KMS-11 (cell line): ENCODE data around the gene TRAF6.
"Not testable (repeated sequence)": the region's sequence is repeated elsewhere in the genome, so short reads cannot be mapped to it uniquely, and the experiment has no call there.

Experiments used
- H2AFZ ChIP-seq: fragments of 200-600 bp; sonication (generic); 2 replicates; pipeline ENCODE4 v1.6.1; 2016; ENCODE audit warnings: antibody characterized with exemption, mixed run types, low read depth
- H3K27ac ChIP-seq: fragments of 200-600 bp; sonication (generic); 2 replicates; pipeline ENCODE4 v1.6.1; 2016; ENCODE audit warnings: mild to moderate bottlenecking, mixed run types
- H3K27me3 ChIP-seq: fragments of 200-600 bp; sonication (generic); 2 replicates; pipeline ENCODE4 v1.6.1; 2017; ENCODE audit warnings: mild to moderate bottlenecking, low read depth, mixed run types, moderate library complexity; ENCODE audit not compliant: insufficient read depth
- H3K36me3 ChIP-seq: fragments of 200-600 bp; sonication (generic); 2 replicates; pipeline ENCODE4 v1.6.1; 2017; ENCODE audit warnings: mild to moderate bottlenecking, mixed run types; ENCODE audit not compliant: insufficient read depth
- H3K4me1 ChIP-seq: fragments of 200-600 bp; sonication (generic); 2 replicates; pipeline ENCODE4 v1.6.1; 2016; ENCODE audit warnings: mild to moderate bottlenecking, low read depth, mixed run types; ENCODE audit not compliant: poor library complexity, severe bottlenecking
- H3K4me2 ChIP-seq: fragments of 200-600 bp; sonication (generic); 2 replicates; pipeline ENCODE4 v1.7.0; 2016; ENCODE audit warnings: mild to moderate bottlenecking, mixed run types
- H3K4me3 ChIP-seq: fragments of 200-600 bp; sonication (generic); IDR thresholded peaks from 2 replicates; pipeline ENCODE4 v1.6.1; 2017; ENCODE audit warnings: low read depth, low read length, mixed read lengths; ENCODE audit not compliant: insufficient read depth
- H3K79me2 ChIP-seq: fragments of 200-600 bp; sonication (generic); 2 replicates; pipeline ENCODE4 v1.6.1; 2016; ENCODE audit warnings: low read depth, mixed run types; ENCODE audit not compliant: insufficient read depth
- H3K9ac ChIP-seq: fragments of 200-600 bp; sonication (generic); 2 replicates; pipeline ENCODE4 v1.6.1; 2016; ENCODE audit warnings: mild to moderate bottlenecking, mixed run types
- H4K20me1 ChIP-seq: fragments of 200-600 bp; sonication (generic); 2 replicates; pipeline ENCODE4 v1.6.1; 2016; ENCODE audit warnings: mild to moderate bottlenecking, mixed run types; ENCODE audit not compliant: insufficient read depth
- TF ChIP-seq, protein P1 (sequence below): fragments of 200-600 bp; sonication (generic); conservative IDR thresholded peaks from 2 replicates; pipeline ENCODE4 v1.6.1; 2017; ENCODE audit warnings: low read depth, mild to moderate bottlenecking, antibody characterized with exemption, low read length, moderate library complexity, mixed read lengths

The TRAF6 gene, protein sequence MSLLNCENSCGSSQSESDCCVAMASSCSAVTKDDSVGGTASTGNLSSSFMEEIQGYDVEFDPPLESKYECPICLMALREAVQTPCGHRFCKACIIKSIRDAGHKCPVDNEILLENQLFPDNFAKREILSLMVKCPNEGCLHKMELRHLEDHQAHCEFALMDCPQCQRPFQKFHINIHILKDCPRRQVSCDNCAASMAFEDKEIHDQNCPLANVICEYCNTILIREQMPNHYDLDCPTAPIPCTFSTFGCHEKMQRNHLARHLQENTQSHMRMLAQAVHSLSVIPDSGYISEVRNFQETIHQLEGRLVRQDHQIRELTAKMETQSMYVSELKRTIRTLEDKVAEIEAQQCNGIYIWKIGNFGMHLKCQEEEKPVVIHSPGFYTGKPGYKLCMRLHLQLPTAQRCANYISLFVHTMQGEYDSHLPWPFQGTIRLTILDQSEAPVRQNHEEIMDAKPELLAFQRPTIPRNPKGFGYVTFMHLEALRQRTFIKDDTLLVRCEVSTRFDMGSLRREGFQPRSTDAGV

DNA sequence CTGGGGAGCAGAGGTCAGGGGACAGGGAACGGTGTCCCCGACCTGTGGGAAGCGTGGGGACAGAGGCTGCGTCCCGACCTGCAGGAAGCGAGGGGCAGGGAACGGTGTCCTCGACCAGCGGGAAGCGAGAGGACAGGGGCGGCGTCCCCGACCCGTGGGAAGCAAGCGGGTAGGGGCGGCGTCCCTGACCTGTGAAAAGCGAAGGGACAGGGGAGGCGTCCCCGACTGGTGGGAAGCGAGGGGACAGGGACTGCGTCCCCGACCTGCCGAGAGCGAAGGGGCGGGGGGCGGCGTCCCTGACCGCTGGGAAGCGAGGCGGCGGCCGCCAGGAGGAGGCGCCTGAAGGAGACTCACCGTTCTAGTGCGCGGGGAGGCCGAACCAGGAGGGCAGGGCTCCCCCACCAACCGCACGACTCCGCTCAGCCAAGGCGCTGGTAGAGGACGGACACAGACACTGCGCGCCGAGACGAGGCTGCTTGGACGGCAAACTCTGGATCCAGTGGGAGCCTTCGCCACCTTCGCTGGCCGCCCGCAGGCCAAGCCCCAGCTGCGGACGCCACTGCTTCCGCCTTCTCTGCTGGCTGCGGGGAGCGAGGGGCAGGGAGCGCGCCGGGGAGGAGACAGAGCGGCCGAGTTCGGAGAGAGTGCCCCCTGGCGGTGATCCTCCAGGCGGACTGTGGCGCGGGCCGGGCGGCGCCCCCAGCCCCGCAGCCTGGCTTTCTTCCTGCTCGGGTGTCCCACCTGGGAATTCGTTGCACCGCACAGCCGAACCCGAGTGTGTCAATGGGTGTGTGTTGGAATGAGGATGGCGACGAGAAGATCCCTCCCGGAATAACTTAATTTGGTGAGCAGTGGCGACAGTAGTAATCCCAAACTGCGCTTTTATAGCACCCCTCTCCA is at the start of gene TRAF6:
TSS of gene TRAF6 (minus strand) at position 579 of the 900 bp plus-strand sequence. CDS start 8,757 bp downstream, outside the sequence.
- Histone ChIP-seq H4K20me1 (no peaks in the 10 kb centered on the region), H3K4me3 (no peak within 1 kb of the TSS), H3K79me2 (peaks cover 13% of the 10 kb centered on the region; the same call in 1 of the 2 replicates), H3K36me3 (no peaks in the 10 kb centered on the region), H3K9ac (peak within 1 kb of the TSS; percentile 75), H3K4me2 (peak within 1 kb of the TSS; percentile 90), H3K27me3 (no peaks in the 10 kb centered on the region), H3K4me1 (peaks cover 8% of the 10 kb centered on the region), H3K27ac (peak within 1 kb of the TSS; percentile 46; the same call in 1 of the 2 replicates), H2AFZ (peak within 1 kb of the TSS; percentile 97)
- TF ChIP-seq, protein P1, sequence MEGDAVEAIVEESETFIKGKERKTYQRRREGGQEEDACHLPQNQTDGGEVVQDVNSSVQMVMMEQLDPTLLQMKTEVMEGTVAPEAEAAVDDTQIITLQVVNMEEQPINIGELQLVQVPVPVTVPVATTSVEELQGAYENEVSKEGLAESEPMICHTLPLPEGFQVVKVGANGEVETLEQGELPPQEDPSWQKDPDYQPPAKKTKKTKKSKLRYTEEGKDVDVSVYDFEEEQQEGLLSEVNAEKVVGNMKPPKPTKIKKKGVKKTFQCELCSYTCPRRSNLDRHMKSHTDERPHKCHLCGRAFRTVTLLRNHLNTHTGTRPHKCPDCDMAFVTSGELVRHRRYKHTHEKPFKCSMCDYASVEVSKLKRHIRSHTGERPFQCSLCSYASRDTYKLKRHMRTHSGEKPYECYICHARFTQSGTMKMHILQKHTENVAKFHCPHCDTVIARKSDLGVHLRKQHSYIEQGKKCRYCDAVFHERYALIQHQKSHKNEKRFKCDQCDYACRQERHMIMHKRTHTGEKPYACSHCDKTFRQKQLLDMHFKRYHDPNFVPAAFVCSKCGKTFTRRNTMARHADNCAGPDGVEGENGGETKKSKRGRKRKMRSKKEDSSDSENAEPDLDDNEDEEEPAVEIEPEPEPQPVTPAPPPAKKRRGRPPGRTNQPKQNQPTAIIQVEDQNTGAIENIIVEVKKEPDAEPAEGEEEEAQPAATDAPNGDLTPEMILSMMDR, result peak; percentile 76

DNA sequence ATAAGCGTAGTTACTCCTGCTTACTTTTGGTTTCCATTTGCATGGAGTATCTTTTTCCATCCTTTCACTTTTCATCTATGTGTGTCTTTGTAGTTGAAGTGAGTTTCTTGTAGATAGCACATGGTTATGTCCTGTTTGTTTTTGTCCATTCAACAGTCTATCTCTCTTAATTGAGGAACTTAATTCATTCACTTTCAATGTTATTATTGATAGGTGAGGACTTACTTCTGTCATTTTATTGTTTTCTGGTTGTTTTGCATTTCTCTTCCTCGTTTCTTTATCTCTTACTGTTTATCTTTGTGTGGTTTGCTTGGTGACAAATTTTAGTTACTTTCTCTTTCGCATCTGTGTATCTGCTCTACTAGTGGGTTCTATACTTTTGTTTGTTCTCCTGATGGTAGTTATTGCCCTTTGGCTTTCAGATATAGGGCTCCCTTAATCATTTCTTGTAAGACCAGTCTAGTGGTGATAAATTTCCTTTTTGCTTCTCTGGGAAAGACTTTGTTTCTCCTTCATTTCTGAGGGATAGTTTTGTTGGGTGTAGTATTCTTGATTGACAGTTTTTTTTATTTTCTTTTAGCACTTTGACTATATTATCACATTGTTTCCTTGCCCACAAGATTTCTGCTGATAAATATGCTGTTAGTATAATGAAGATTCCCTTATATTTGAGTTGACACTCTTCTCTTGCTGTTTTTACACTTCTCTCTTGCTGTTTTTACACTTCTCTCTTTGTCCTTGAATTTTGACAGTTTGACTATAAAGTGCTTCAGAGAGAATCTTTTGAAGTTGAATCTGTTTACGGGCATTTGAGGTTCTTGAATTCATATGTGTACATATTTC is 48.7 kb upstream of the TRAF6 start:
- Histone ChIP-seq H3K36me3 (no peaks in the 10 kb centered on the region), H3K27me3 (no peaks in the 10 kb centered on the region), H4K20me1 (no peaks in the 10 kb centered on the region), H3K27ac (no peak overlapping the region), H3K9ac (no peak overlapping the region), H3K4me2 (no peak overlapping the region), H2AFZ (no peak overlapping the region), H3K79me2 (no peaks in the 10 kb centered on the region), H3K4me3 (no peak overlapping the region), H3K4me1 (no peaks in the 10 kb centered on the region)
- TF ChIP-seq, protein P1, result no peak

DNA sequence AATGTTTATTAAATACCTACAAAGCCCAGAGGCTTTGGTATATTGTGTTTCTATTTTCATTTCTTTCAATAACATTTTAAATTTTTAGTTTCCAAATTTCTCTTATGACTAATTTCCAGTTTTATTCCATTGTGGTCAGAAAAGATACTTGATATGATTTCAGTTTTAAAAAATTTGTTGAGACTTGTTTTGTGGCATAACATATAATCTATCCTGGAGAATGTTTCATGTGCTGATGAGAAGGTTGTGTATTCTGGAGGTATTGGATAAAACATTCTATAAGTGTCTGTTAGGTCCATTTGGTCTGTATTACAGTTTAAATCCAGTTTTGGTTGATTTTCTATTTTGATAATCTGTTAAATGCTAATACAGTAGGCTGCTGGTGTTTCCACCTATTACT is 47.9 kb upstream of the TRAF6 start:
- H2AFZ ChIP-seq, result no peak overlapping the region
- no peak overlapping the region for H3K9ac ChIP-seq
- no peaks in the 10 kb centered on the region for H3K79me2 ChIP-seq
- H3K4me1 ChIP-seq, result no peaks in the 10 kb centered on the region
- no peak overlapping the region for H3K4me3 ChIP-seq
- no peaks in the 10 kb centered on the region for H3K36me3 ChIP-seq
- H3K27ac ChIP-seq, result no peak overlapping the region
- H3K27me3 ChIP-seq, result no peaks in the 10 kb centered on the region
- TF ChIP-seq, protein P1, result no peak
- H3K4me2 ChIP-seq, result no peak overlapping the region
- H4K20me1 ChIP-seq, result no peaks in the 10 kb centered on the region

DNA sequence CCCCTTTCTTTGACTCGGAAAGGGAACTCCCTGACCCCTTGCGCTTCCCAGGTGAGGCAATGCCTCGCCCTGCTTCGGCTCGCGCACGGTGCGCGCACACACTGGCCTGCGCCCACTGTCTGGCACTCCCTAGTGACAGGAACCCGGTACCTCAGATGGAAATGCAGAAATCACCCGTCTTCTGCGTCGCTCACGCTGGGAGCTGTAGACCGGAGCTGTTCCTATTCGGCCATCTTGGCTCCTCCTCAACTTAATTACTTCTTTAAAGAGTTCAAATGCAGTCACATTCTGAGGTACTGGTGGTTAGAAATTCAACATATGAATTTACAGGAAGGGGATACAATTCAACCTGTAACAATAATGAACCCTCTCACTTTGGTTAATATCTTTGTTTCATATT is 47.3 kb upstream of the TRAF6 start:
- not testable (repeated sequence) for H3K79me2 ChIP-seq, H4K20me1 ChIP-seq, H3K4me3 ChIP-seq, H3K4me2 ChIP-seq, H3K36me3 ChIP-seq, H2AFZ ChIP-seq, H3K4me1 ChIP-seq, H3K9ac ChIP-seq, H3K27ac ChIP-seq, H3K27me3 ChIP-seq
